ENCODE results near the gene ING4.

DNA sequence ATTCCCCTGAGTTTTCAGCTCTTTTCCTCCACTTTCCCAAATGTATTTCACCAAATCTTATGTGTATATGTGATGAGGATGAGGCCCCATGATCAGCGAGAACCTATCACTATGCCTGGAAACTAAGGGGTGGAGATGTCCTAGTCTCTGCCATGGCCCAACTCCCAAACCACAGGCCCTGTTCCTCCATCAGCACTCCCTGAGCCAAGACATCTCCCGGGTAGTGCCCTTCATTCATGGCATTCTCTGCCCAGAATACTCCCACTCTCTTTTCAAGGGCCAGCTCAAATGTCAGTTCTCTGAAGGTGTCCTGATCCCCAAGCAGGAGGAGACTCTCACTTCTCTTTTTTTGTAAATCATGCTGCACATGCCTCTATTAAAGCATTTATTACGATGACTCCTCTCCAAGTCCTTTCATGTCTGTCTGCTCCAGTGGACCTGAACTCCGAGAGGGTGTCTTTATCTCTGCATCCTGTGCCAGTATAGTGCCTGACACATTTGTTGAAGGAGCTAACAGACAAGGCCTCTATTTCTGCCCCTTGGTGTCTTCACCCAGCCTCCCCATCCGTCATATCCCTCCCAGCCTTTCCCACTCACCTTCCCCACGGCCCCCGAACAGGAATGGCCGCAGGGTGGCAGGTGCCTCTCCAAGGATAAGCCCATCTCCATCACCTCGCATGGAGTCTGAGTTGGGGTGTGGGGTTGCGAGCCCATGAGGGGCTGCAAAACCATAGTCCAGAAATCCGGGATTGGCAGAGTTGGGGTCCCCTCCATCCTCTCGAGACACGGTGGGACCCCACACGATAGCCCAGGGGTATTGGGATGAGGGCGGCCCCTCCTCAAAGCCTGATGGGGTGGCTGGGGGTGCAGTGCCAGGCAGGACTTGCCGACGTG is 34.0 kb upstream of the ING4 start:
- no peak for TF ChIP-seq POLR2A (IDR thresholded peaks at IDR 0.05)
- TF ChIP-seq, protein P1, sequence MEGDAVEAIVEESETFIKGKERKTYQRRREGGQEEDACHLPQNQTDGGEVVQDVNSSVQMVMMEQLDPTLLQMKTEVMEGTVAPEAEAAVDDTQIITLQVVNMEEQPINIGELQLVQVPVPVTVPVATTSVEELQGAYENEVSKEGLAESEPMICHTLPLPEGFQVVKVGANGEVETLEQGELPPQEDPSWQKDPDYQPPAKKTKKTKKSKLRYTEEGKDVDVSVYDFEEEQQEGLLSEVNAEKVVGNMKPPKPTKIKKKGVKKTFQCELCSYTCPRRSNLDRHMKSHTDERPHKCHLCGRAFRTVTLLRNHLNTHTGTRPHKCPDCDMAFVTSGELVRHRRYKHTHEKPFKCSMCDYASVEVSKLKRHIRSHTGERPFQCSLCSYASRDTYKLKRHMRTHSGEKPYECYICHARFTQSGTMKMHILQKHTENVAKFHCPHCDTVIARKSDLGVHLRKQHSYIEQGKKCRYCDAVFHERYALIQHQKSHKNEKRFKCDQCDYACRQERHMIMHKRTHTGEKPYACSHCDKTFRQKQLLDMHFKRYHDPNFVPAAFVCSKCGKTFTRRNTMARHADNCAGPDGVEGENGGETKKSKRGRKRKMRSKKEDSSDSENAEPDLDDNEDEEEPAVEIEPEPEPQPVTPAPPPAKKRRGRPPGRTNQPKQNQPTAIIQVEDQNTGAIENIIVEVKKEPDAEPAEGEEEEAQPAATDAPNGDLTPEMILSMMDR (IDR thresholded peaks at IDR 0.05): no peak
